Measurements from ENCODE around the gene SSR4. TPM values are rescaled to one million over a fixed set of nuclear protein-coding genes. Genes with fewer than 3 reads are reported as not detected.

Gene SSR4
- total RNA-seq, 2 donors from 2014 or later: 204 to 212 TPM

DNA sequence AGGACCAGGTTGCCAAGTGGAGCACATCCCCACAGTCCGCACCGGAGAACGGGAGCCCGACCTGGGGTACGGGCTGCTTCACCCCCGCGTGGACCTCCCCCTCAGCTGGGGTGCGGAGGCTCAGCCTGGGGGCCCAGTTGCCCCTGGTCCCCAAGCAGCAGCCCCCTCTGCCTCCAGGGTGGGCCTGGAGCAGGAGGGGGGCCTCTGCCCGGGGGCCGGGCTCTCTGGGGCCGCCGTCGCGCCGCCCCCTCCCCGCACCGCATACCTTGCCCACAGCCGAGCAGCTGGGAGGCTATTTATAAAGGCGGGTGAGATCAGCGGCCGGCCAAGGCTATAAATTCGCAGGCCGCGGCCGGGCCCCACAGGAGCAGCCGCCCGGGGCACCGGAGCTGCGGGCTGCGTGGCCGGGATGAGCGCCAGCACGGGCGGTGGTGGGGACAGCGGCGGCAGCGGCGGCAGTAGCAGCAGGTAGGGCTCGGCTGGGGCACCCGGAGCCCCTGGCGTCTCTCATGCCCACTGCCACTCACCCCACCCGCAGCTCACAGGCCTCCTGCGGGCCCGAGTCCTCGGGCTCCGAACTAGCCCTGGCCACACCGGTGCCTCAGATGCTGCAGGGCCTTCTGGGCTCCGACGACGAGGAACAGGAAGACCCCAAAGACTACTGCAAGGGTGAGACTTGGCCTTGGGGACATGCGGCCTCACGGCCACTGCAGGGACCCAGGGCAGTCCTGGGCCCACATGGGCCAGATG is 13.6 kb upstream of the SSR4 start, which contains the start of gene SRPK3:
TSS of gene SRPK3 (plus strand) at position 364 of the 750 bp plus-strand sequence. CDS start at position 410, 46 bp downstream.
- Mint-ChIP-seq H3K4me1 (peaks cover 2% of the 10 kb centered on the region), H3K27ac (no peak within 1 kb of the TSS), H3K4me3 (no peak within 1 kb of the TSS), H3K36me3 (ENCODE audit: low read depth) (peaks cover 2% of the 10 kb centered on the region), H3K27me3 (peaks cover 9% of the 10 kb centered on the region)
- DNase-seq (no peak), ATAC-seq (no peak)
- no peaks in the 10 kb centered on the region for H3K9me3 ChIP-seq (ENCODE audit: control insufficient read depth, low read length, poor library complexity, severe bottlenecking)

DNA sequence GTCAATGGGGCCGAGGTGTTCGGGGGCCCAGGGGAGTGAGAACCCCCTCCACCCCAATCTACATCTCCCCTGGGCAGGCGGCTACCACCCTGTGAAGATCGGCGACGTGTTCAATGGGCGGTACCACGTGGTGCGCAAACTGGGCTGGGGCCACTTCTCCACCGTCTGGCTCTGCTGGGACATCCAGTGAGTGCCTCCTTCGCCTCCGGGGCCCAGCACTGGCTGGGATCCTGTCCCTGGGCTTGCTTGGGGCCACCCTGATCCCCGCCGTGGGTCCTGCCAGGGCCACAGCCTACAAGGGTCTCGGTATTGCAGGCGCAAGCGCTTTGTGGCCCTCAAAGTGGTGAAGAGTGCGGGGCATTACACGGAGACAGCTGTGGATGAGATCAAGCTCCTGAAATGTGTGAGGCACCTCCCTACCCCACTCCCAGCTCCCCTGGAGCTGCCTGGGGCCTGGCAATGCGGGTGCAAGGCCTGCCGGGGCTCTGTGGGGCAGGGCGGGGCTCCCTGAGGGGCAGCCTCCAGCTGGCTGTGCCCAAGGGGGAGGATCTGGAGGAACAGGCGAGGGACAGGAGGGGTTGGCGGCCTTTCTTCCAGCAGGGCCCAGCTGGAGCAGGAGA is 12.9 kb upstream of the SSR4 start:
- Mint-ChIP-seq H3K36me3 (ENCODE audit: low read depth) (peaks cover 2% of the 10 kb centered on the region), H3K27me3 (peaks cover 9% of the 10 kb centered on the region), H3K4me1 (peaks cover 2% of the 10 kb centered on the region)

DNA sequence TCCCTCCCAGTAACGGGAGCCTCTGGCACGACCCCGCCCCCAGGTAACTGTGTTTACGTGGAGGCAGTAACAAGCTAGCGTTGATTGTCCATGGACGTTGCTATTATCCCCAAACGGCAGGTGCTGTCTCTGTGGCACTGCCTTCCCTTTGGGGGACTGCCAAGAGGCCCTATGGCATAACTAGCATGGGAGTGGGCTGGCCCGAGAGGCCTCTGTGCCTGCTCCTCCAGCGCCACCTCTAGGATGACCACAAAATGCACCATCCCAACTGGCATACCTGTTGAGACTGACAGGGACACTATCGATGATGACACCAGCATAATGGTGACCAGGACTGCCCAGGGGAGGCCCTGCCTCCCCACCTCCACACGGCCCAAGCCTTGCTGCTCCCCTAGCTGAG is 12.2 kb upstream of the SSR4 start:
- Mint-ChIP-seq H3K27me3 (peaks cover 9% of the 10 kb centered on the region), H3K4me1 (peaks cover 2% of the 10 kb centered on the region), H3K4me3 (no peak overlapping the region), H3K27ac (no peak overlapping the region), H3K36me3 (ENCODE audit: low read depth) (peaks cover 2% of the 10 kb centered on the region)
- DNase-seq (no peak), ATAC-seq (no peak)
- H3K9me3 ChIP-seq (ENCODE audit: control insufficient read depth, low read length, poor library complexity, severe bottlenecking): no peaks in the 10 kb centered on the region

More for the DNA sequence above, 12.9 kb upstream of the SSR4 start:
- Mint-ChIP-seq H3K4me3 (no peak overlapping the region), H3K27ac (no peak overlapping the region)
- ATAC-seq: no peak
- no peaks in the 10 kb centered on the region for H3K9me3 ChIP-seq (ENCODE audit: control insufficient read depth, low read length, poor library complexity, severe bottlenecking)
- DNase-seq: no peak

DNA sequence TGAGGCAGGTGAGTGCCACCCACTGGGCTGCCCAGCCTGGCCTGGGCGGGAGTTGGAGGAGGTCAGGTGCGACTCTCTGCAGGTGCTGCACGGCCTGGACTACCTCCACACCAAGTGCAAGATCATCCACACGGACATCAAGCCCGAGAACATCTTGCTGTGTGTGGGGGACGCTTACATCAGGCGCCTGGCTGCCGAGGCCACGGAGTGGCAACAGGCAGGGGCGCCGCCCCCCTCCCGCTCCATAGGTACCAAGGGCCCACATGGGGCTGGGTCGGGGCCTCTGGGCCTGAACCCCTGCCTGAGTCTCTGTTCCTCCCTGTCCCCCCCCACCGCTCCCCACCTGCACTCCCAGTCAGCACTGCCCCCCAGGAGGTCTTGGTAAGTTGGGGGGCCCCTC is 11.6 kb upstream of the SSR4 start:
- no peak for DNase-seq
- H3K27me3 Mint-ChIP-seq: peaks cover 9% of the 10 kb centered on the region
- H3K27ac Mint-ChIP-seq: no peak overlapping the region
- H3K9me3 ChIP-seq (ENCODE audit: control insufficient read depth, low read length, poor library complexity, severe bottlenecking): no peaks in the 10 kb centered on the region
- peaks cover 2% of the 10 kb centered on the region for H3K36me3 Mint-ChIP-seq (ENCODE audit: low read depth)
- no peak for ATAC-seq
- peaks cover 2% of the 10 kb centered on the region for H3K4me1 Mint-ChIP-seq
- H3K4me3 Mint-ChIP-seq: no peak overlapping the region

DNA sequence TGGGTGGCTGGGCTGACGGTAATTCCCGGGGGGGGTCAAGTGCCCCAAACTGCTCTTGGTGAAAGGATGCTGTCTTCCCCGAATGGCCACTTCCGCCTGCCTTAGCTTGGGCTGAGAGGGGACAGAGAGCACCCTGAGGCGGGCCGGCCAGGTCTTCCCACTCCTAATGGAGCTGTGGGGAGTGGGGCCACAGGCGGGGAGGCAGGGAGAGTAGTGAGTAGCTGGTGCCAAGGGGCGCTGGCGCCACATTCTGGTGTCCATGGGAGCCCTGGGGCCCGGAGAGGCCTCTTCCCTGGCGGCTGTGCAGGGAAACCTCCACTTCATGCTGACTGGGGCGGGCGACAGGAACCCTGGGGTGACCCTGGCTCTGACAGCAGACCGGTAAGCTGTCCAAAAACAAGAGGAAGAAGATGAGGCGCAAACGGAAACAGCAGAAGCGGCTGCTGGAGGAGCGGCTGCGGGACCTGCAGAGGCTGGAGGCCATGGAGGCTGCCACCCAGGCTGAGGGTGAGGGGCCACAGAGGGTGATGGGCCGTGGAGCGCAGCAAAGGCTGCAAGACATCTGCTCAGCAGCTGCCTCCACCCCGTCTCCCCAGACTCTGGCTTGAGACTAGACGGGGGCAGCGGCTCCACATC is 11.0 kb upstream of the SSR4 start:
- H3K27ac Mint-ChIP-seq: no peak overlapping the region
- H3K4me1 Mint-ChIP-seq: peaks cover 2% of the 10 kb centered on the region
- H3K27me3 Mint-ChIP-seq: peaks cover 9% of the 10 kb centered on the region
- DNase-seq (no peak), ATAC-seq (no peak)
- H3K36me3 Mint-ChIP-seq (ENCODE audit: low read depth): peaks cover 2% of the 10 kb centered on the region
- no peak overlapping the region for H3K4me3 Mint-ChIP-seq
- H3K9me3 ChIP-seq (ENCODE audit: control insufficient read depth, low read length, poor library complexity, severe bottlenecking): no peaks in the 10 kb centered on the region

DNA sequence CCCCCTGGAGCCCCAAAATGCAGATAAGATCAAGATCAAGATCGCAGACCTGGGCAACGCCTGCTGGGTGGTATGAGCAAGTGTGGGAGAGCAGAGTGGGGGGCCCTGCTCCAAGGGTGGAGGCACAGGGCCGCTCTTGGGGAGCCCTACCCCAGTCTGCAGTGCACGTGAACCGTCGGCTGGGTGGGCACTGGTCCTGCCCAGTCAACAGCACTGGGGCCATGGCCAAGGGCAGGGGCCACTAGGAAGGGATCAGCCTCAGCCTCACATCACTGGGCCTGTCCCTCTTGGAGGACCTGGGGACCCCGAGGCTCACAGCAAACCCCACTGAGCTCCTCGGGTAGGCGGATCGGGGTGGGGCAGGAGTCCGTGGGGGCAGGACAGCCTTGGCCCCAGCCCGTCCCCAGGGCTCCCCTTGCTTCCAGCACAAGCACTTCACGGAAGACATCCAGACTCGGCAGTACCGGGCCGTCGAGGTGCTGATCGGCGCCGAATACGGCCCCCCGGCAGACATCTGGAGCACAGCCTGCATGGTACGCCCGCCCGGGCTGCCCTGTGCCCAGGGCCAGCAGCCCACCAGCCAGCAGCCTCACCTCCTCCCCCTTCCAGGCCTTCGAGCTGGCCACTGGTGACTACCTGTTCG is 10.0 kb upstream of the SSR4 start:
- no peak for ATAC-seq
- H3K27me3 Mint-ChIP-seq: peaks cover 9% of the 10 kb centered on the region
- H3K4me3 Mint-ChIP-seq: no peak overlapping the region

DNA sequence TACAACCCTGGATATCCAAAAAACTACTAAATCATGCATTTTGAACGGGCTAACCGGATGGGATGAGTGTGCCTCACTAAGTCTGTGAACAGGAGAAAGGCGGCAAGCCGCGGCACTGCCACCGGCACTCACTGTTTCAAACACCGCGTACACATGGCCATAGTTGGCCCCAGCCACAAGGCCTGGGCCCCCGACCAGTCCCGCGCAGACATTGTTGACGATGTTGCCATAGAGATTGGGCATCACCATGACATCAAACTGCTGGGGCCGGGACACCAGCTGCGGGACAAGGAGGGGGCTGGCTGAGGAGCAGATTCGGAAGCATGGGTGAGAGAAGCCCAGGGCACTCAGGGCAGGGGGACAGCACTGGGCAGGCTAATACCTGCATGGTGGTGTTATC is 7.8 kb upstream of the SSR4 start:
- H3K9me3 ChIP-seq (ENCODE audit: control insufficient read depth, low read length, poor library complexity, severe bottlenecking): no peaks in the 10 kb centered on the region
- no peak overlapping the region for H3K27ac Mint-ChIP-seq
- DNase-seq (no peak), ATAC-seq (no peak)
- no peaks in the 10 kb centered on the region for H3K36me3 Mint-ChIP-seq (ENCODE audit: low read depth)
- H3K27me3 Mint-ChIP-seq: no peaks in the 10 kb centered on the region
- no peaks in the 10 kb centered on the region for H3K4me1 Mint-ChIP-seq
- H3K4me3 Mint-ChIP-seq: no peak overlapping the region

More for the DNA sequence above, 10.0 kb upstream of the SSR4 start:
- Mint-ChIP-seq H3K4me1 (peaks cover 2% of the 10 kb centered on the region), H3K36me3 (ENCODE audit: low read depth) (peaks cover 2% of the 10 kb centered on the region), H3K27ac (no peak overlapping the region)
- no peak for DNase-seq
- no peaks in the 10 kb centered on the region for H3K9me3 ChIP-seq (ENCODE audit: control insufficient read depth, low read length, poor library complexity, severe bottlenecking)

DNA sequence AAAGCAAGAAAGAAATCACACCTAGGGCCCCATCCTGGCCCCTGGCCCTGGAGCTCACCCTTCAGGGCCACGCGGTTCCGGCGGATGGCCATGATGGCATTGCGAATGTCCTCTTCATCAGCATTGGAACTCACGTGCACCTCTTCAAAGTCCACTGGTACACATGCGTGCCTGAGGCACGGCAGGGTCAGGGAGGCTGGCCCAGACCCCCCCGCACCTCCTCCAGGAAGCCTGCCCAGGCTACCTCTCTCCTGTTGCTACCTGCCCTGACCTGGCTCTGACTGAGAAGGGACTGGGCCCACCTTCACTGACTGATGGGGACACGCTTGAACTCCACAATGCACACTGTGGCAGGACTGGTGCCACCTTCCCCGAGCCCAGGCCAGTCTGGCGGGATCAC is 4.8 kb upstream of the SSR4 start:
- Mint-ChIP-seq H3K4me1 (peaks cover 8% of the 10 kb centered on the region), H3K4me3 (no peak overlapping the region), H3K36me3 (ENCODE audit: low read depth) (no peaks in the 10 kb centered on the region), H3K27me3 (no peaks in the 10 kb centered on the region), H3K27ac (no peak overlapping the region)
- H3K9me3 ChIP-seq (ENCODE audit: control insufficient read depth, low read length, poor library complexity, severe bottlenecking): no peaks in the 10 kb centered on the region
- ATAC-seq (no peak), DNase-seq (no peak)

DNA sequence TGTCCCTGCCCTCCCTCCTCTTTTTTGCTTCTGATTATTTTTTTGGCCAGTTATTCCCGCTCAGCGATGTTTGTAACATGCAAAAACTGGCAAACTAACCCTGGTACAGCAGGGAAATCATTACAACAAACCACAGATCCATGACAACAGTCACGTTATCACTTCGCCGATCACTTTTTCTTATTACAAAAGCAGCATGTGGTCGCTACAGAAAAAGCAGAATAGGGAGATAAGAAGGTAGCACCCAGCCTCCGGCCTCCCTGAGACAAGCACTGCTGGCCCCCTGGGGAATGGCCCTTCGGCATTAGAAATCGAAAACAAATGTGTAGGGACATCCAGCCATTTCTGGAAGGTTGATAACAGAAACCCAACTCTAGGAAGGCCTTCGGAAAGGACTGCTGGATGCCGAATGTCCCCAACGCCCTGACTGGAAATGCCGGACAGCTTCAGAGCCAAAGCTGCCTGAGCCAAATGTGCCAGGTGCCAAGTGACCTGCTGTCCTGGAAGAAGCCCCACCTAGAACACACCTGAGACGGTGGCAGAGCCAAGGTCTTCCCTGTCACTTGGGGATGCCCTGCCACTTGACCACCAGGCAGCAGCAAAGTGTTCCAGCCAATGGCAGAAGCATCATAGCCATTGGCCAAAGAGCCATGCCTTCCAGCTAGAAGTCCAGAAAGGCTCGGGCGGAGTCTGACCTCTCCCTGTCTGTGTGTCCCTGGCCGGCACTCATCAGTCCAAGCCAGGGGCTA is 3.2 kb upstream of the SSR4 start:
- H3K36me3 Mint-ChIP-seq (ENCODE audit: low read depth): no peaks in the 10 kb centered on the region
- ATAC-seq (no peak), DNase-seq (no peak)
- H3K4me1 Mint-ChIP-seq: peaks cover 12% of the 10 kb centered on the region
- no peaks in the 10 kb centered on the region for H3K27me3 Mint-ChIP-seq
- no peak overlapping the region for H3K27ac Mint-ChIP-seq
- H3K9me3 ChIP-seq (ENCODE audit: control insufficient read depth, low read length, poor library complexity, severe bottlenecking): no peaks in the 10 kb centered on the region
- no peak overlapping the region for H3K4me3 Mint-ChIP-seq

DNA sequence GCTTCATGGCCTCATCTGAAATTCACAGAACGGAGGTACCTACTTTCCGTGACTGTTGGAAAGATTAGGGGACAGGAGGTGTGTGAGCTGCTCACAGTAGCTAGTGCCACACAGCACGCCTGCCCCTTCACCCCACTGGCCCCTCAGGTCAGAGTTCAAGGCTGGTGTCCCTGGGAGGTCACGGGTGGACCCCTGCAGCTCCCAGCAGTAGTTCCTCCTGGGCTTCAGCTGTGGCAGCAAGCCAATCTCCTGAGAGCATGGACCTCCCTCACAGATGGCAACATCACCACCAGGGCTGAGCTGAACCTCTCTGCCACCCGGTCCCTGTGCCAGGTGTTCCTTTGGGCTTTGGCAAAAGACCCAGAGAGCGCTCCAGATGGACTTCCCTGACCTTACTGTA is 2.1 kb upstream of the SSR4 start:
- peak overlapping the region; percentile 94 for H3K4me3 Mint-ChIP-seq
- ATAC-seq (no peak), DNase-seq (no peak)

DNA sequence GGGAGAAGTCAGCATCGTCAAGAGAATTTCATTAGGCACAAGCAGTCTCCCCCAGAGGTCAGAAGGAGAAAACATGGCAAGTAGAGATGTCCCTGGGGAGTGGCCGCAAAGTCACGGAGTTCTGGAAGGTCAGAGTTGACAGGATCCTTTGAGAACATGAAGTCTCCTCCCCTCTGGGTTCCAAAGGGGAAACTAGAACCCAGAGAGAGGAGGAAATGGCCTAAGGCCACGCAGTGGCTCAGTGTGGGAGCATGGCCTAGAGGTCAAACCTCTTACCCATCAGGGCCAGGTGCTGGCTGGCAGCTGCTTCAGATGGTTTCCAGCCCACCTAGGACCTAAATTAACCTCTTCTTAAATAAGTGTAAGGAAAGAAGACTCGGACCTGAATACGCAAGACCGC is 1.2 kb upstream of the SSR4 start:
- H3K9me3 ChIP-seq (ENCODE audit: control insufficient read depth, low read length, poor library complexity, severe bottlenecking): no peaks in the 10 kb centered on the region
- DNase-seq: no peak
- Mint-ChIP-seq H3K4me1 (peaks cover 16% of the 10 kb centered on the region), H3K27ac (peak overlapping the region; percentile 80), H3K27me3 (no peaks in the 10 kb centered on the region), H3K36me3 (ENCODE audit: low read depth) (no peaks in the 10 kb centered on the region), H3K4me3 (peak overlapping the region; percentile 94)
- ATAC-seq: no peak

More for the DNA sequence above, 2.1 kb upstream of the SSR4 start:
- Mint-ChIP-seq H3K4me1 (peaks cover 16% of the 10 kb centered on the region), H3K27me3 (no peaks in the 10 kb centered on the region), H3K27ac (no peak overlapping the region), H3K36me3 (ENCODE audit: low read depth) (no peaks in the 10 kb centered on the region)
- no peaks in the 10 kb centered on the region for H3K9me3 ChIP-seq (ENCODE audit: control insufficient read depth, low read length, poor library complexity, severe bottlenecking)

DNA sequence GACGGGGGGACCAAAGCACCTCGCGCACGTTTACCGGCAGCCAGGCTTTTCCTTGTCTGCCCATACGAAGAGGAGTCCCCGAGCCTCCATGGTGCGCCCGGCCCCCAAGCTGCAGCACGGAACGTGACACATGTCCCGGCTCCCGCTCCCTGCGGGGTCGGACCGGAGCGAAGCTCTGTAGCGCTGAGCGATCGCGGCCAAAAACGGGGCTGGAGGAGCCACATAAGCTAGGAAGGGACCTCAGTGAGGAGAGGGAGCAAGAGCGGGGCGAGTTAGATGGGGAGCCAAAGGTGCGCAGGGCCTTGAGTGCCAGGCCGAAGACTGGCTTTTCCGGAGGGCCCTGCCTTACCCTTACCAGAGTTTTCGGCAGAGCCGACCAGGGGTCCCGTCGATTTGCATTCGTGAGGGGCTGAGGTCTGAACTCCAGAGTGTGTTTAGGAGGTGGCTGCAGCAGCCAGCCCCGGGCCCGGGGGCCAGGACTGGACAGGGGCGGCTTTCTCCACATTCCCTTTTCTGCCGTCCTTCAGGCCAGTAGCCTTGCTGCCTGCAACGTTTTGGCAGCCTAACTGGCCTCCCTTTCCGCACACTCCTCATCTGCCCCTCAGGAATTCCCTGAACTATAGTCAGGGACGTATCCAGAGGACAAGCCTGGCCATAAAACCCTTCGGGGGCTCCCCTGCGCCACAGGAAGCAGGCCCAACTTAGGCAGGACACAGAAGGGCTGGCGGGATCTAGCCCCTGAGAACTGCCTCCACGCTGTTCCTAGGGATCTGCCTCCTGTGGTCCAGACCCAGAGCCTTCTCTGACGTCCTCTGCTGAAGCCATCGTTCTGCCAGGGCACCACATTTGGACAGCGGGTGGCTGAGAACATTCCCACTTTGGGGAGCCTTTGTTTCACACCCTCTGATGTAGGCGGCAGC is 689 bp downstream of the SSR4 start:
- no peaks in the 10 kb centered on the region for H3K27me3 Mint-ChIP-seq
- peaks cover 16% of the 10 kb centered on the region for H3K4me1 Mint-ChIP-seq
- ATAC-seq (peak; percentile 4), DNase-seq (no peak)
- H3K27ac Mint-ChIP-seq: peak overlapping the region; percentile 80
- no peaks in the 10 kb centered on the region for H3K36me3 Mint-ChIP-seq (ENCODE audit: low read depth)
- H3K4me3 Mint-ChIP-seq: peak overlapping the region; percentile 94
- H3K9me3 ChIP-seq (ENCODE audit: control insufficient read depth, low read length, poor library complexity, severe bottlenecking): no peaks in the 10 kb centered on the region

Measured in T-helper 17 cell (primary cell).